Panc1 (cell line): ENCODE measurements around the gene CREB1. TPM values are rescaled to one million over a fixed set of nuclear protein-coding genes. Genes with fewer than 3 reads are reported as not detected.

Source experiments
- ATAC-seq: fragments of 200-7000 bp; cut with Tn5 transposase; 2 replicates; pipeline ENCODE4 v1.9.1; 2020; ENCODE audit warnings: mild to moderate bottlenecking, moderate library complexity
- BruUV-seq: library from RNA; stranded (reverse); fragments of 400-500 nt; replicated peaks from 2 replicates; lab custom pipeline; 2021; lab: Mats Ljungman, UMichigan
- CTCF ChIA-PET: fragments of 300-600 bp; sonication (Branson Sonifier 250); formaldehyde crosslinking; loops from one replicate; lab custom pipeline; 2022; ENCODE audit warnings: antibody characterized with exemption; lab: Charles Lee
- POLR2A ChIA-PET: fragments of 300-600 bp; sonication (Branson Sonifier 250); formaldehyde crosslinking; loops from one replicate; lab custom pipeline; 2022; ENCODE audit warnings: antibody characterized with exemption; lab: Charles Lee
- DNase-seq: peaks from one replicate; pipeline ENCODE4 v3.0.0-alpha.2; 2010; ENCODE audit warnings: low read depth, low spot score
- H3K27ac ChIP-seq: 2 replicates; pipeline ENCODE4 v1.5.1; 2011; ENCODE audit warnings: mild to moderate bottlenecking, low read length, inconsistent platforms
- H3K27me3 ChIP-seq: fragments of 200-500 bp; sonication (Bioruptor generic); 2 replicates; pipeline ENCODE4 v1.6.0; 2014; ENCODE audit warnings: low read length, inconsistent platforms; ENCODE audit not compliant: control insufficient read depth, insufficient read depth
- H3K36me3 ChIP-seq: fragments of 200-500 bp; sonication (Bioruptor generic); 2 replicates; pipeline ENCODE4 v1.5.1; 2014; ENCODE audit warnings: inconsistent platforms, mild to moderate bottlenecking, low read length, moderate library complexity; ENCODE audit not compliant: control insufficient read depth, insufficient read depth
- H3K4me1 ChIP-seq: 2 replicates; pipeline ENCODE4 v1.5.1; 2011; ENCODE audit warnings: inconsistent platforms, mild to moderate bottlenecking, low read length, moderate library complexity; ENCODE audit not compliant: control insufficient read depth, insufficient read depth
- H3K4me3 ChIP-seq, 2 experiments: 2 replicates each; pipeline ENCODE4 v1.5.1; 2011 to 2012; ENCODE audit warnings: low read depth in 2 of 2, low read length in 2 of 2, mild to moderate bottlenecking in 2 of 2, inconsistent platforms in 1 of 2, moderate library complexity in 1 of 2
- H3K9me3 ChIP-seq: fragments of 200-500 bp; sonication (Bioruptor generic); 2 replicates; pipeline ENCODE4 v1.5.1; 2014; ENCODE audit warnings: low read depth, mild to moderate bottlenecking, inconsistent platforms, low read length, moderate library complexity; ENCODE audit not compliant: control insufficient read depth, insufficient read depth
- CTCF ChIP-seq: fragments of 450-650 bp; IDR thresholded peaks from 2 replicates; pipeline ENCODE4 v1.5.1; 2017; ENCODE audit warnings: mild to moderate bottlenecking
- POLR2AphosphoS5 ChIP-seq: IDR thresholded peaks from 2 replicates; pipeline ENCODE4 v1.6.1; 2012; ENCODE audit warnings: mild to moderate bottlenecking, low read depth, low read length, moderate library complexity
- REST ChIP-seq, 2 experiments: IDR thresholded peaks; 2 replicates each; pipeline ENCODE4 v1.6.1; 2011 to 2012; ENCODE audit warnings: low read depth in 2 of 2, control low read depth in 1 of 2, low read length in 1 of 2, mild to moderate bottlenecking in 1 of 2, moderate library complexity in 1 of 2; ENCODE audit not compliant: insufficient read depth in 1 of 2
- SIN3A ChIP-seq: IDR thresholded peaks from 2 replicates; pipeline ENCODE4 v1.6.1; 2012; ENCODE audit warnings: low read depth, mild to moderate bottlenecking, low read length, moderate library complexity, borderline replicate concordance; ENCODE audit not compliant: insufficient read depth
- TCF7L2 ChIP-seq: IDR thresholded peaks from 2 replicates; pipeline ENCODE4 v1.6.1; 2011; ENCODE audit warnings: mild to moderate bottlenecking, low read depth, low read length, inconsistent platforms
- in situ Hi-C: cut with HindIII; loops from 2 replicates; pipeline ENCODE4 v1.10.0; 2016; ENCODE audit warnings: low sequenced_read_pairs, low pct_unique_long_range_greater_than_20kb
- intact Hi-C: fragments of 100-400 bp; cut with micrococcal nuclease; formaldehyde crosslinking; loops from one replicate; pipeline ENCODE4 v1.10.0; 2022; ENCODE audit not compliant: unreplicated experiment
- total RNA-seq: library from RNA; stranded (reverse); gene quantifications from one replicate; pipeline ENCODE4 v1.2.1, GENCODE V29; 2021; ENCODE audit not compliant: unreplicated experiment

Gene CREB1
- total RNA-seq, 1 experiment from 2014 or later = 31.1 TPM

GRCh38 chr2:207498427-207498826 lies 31.3 kb upstream of the CREB1 start:
- Histone ChIP-seq H3K4me1 (no peaks in the 10 kb centered on the region), H3K36me3 (no peaks in the 10 kb centered on the region), H3K4me3 (no peak overlapping the region), H3K27ac (no peak overlapping the region), H3K27me3 (no peaks in the 10 kb centered on the region), H3K9me3 (no peaks in the 10 kb centered on the region)
- no peak for DNase-seq
- BruUV-seq = no TSS peak
- intact Hi-C loops (no loop called here), in situ Hi-C loops (no loop called here)
- no peak for ATAC-seq
- ChIA-PET POLR2A (no interaction called here), CTCF (no interaction called here)
- TF ChIP-seq SIN3A = no peak
- no peak for TF ChIP-seq CTCF
- TF ChIP-seq TCF7L2 = no peak

- H3K4me3 ChIP-seq = no peak overlapping the region
- no peaks in the 10 kb centered on the region for H3K27me3 ChIP-seq
- no TSS peak for BruUV-seq
- DNase-seq (no peak), ATAC-seq (no peak)
- TF ChIP-seq POLR2AphosphoS5 (no peak), TCF7L2 (no peak), REST (IDR thresholded peaks at IDR 0.05; ENCODE audit: insufficient read depth in 1 of 2, low read depth in 2 of 2, low read length in 1 of 2) (no peak), CTCF (no peak), SIN3A (no peak)
- intact Hi-C loops = no loop called here
- H3K9me3 ChIP-seq = no peaks in the 10 kb centered on the region
- POLR2A ChIA-PET = no interaction called here
- H3K4me1 ChIP-seq = no peaks in the 10 kb centered on the region
- in situ Hi-C loops = no loop called here
- H3K36me3 ChIP-seq = no peaks in the 10 kb centered on the region
- no peak overlapping the region for H3K27ac ChIP-seq
- CTCF ChIA-PET = no interaction called here
These were observed 30.6 kb upstream of the CREB1 start for GRCh38 chr2:207499114-207499513.
